Adipose tissue (tissue), 3 donors: ENCODE measurements around the gene NR2F1-AS1. TPM values are rescaled to one million over a fixed set of nuclear protein-coding genes. Genes with fewer than 3 reads are reported as not detected.

Experiments
- H3K27ac ChIP-seq: one replicate; pipeline ENCODE4 v1.5.1; 2013; ENCODE audit warnings: low read depth, low read length
- WGBS, 3 donors: extraction: QIAGEN DNeasy Blood & Tissue Kit; methylation state at CpG; one replicate each; pipeline ENCODE4 v1.1.7; 2013; 5-methylcytosine and 5-hydroxymethylcytosine counted together
- polyA plus RNA-seq, 3 donors: library from polyadenylated mRNA; stranded (reverse); fragments of 200-250 nt; gene quantifications; one replicate each; pipeline ENCODE4 v1.2.3, GENCODE V29; 2013
- donor health status: healthy with polysubstance abuse.
- donor health status: Bipolar disorder and iron deficiency.
- donor health status: healthy.

The NR2F1-AS1 gene
- polyA plus RNA-seq, 3 donors, result 1.5 to 44.1 (median 10.8) TPM

DNA sequence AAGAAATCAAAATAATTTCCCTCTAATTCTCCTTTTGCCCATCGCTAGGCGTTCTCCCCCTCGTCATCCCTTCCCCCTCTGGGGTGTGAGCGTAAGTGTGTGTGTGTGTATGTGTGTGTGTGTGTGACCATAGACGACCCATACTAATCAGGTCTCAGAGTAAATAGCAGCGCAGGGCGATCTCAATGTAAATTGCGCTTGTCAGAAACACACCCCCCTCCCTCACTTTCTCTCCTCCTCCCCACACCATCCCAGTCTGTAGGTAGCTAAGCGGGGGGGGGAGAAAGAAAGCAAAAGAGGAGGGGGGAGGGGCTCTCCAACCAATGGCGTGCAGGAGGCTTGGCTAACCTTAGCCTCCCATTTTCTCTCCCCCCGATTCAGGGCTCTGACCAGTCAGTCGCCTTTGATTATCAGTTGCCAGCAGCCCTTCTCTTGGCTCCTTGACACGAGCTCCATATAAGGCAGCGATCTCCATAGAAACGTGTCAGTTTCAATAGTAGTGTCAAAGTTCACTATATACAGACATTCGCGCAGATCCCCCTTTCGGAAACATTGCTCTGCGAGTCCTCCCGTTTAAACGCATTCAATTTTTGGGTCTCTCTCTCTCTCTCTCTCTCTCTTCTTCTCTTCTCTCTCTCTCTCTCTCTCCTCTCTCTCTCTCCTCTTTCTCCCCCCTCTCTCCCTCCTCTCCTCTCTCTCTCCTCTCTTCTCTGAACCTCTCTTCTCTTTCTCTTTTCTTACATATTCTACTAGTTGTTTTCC is 1.8 kb upstream of the NR2F1-AS1 start, which contains the start of gene NR2F1:
TSS of gene NR2F1 (plus strand) at position 546 of the 762 bp plus-strand sequence. CDS start 1,802 bp downstream, outside the sequence.
- no peak within 1 kb of the TSS for H3K27ac ChIP-seq
- 2 to 4% (median 3%) methylated on average over 20 to 21 of the region's 21 CpGs for WGBS, 3 donors

DNA sequence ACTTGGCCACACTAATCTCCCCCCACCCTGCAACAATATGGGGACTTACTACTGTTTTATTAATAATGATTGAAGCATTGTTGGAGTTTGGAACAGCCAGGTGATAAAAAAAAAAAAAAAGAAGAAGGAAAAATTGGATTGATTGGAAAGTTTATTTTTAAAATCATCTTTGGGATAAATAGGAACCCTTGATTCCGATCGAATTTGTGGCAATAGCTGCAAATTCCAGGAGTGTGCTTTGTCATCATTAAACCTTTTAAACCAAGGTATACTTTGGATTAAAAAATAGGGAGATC is 1.1 kb upstream of the NR2F1-AS1 start:
- no peak overlapping the region for H3K27ac ChIP-seq
- 1 to 3% (median 2%) methylated on average over 2 of the region's 2 CpGs for WGBS, 3 donors

DNA sequence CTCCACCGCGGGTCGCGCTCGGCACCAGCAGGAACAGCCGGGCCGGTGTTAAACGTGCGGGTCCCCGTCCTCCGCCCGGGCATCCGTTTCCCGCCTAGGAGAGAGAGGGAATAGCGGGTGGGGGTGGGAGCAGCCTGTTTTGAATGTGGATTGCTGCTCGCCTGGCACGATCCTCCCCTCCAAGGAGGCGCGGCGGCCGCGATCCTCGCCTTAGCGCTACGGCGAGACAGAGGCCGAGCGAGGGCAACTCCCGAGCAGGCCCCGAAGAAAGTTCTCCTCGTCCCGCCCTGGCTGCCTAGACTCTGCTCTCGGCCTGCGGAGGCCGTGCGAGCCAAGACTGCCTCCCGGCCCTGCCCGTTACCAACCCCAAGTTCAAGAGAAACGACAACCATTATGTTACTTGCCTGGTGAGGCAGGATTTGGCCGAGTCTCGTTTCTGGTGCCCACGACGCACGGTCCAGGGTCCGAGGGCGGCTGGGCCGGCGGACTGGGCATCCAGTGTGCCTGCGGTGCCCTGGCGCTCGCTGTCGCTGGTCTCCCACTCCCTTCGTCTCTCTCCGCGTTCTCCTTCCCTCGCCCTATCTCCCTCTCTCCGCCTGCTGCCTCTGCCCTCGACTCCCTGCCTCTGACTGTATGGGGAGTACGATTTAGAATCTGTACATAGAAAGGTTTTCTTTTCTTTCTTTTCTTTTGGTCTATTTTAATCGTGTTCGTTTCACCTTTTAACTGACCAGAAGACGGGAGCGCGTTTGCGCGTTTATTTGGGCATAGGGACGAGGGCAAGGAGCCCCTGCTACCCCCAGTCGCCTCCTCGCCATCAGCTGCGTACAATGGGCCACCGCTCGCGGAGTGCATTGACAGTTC is 724 bp downstream of the NR2F1-AS1 start:
- WGBS, 3 donors, result 1 to 2% (median 1%) methylated on average over 68 to 73 of the region's 73 CpGs

DNA sequence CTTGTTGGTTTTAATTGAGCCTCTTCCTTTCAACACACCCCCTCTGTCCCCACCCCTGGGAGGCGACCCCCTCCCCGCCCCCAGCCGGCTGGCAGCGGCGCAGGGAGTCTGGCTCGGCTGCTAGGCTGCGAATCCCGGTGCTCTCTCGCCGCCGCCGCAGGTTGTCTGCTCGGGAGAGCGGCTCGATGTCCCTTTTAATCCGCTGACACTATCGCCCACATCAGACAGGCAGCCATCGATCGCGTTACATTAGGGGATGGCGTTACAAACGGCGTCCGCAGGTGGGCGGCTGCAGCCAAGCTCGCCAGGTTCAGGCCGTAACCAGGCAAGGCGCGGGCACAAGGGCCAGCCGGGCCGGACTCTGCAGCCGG is 1.3 kb downstream of the NR2F1-AS1 start:
- WGBS, 3 donors, result 0 to 2% (median 1%) methylated on average over 20 to 32 of the region's 32 CpGs
- H3K27ac ChIP-seq, result peak overlapping the region; percentile 29

More for the DNA sequence above, 724 bp downstream of the NR2F1-AS1 start:
- no peak overlapping the region for H3K27ac ChIP-seq

DNA sequence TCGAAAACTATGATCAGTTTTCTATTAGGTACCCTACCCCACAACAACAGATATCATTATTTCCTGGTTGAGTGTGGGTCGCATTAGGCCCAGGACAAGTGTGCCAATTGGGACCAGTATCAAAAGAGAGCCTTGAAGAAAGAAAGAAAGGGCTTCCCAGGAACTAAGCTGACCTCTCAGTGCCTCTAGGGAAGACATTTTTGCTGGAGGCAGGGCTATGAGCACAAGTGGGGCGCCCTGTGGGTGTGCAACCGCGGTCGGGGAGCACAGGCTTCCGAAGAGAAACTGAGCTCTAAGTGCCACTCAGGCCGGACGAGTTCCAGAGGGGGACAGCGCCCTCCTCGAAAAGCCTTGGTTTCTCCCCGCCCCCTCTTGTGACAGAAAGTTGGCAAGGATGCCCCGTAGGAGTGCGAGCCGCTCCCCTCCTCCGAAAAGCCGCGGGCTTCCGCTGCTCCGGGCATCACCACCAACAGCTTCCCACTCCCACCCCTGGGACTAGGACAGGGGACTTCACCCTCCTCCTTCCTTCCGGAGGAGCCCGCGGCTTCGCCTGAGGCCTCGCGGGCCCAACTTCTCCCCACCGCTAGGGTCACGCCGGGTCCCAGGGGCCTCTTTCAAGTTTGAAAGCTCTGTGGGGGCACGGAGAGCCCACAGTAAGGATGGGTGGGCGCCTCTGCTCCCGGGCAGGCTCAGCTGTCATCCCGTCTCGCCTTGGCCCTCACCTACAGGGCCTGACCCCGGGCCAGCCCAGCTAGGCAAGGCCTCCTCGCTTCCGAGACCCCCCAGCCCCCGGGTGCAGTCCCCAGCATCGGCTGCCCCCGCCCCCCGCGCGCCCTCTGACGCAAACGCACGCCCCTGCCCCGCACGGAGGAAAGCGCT is 2.0 kb downstream of the NR2F1-AS1 start:
- peak overlapping the region; percentile 29 for H3K27ac ChIP-seq

DNA sequence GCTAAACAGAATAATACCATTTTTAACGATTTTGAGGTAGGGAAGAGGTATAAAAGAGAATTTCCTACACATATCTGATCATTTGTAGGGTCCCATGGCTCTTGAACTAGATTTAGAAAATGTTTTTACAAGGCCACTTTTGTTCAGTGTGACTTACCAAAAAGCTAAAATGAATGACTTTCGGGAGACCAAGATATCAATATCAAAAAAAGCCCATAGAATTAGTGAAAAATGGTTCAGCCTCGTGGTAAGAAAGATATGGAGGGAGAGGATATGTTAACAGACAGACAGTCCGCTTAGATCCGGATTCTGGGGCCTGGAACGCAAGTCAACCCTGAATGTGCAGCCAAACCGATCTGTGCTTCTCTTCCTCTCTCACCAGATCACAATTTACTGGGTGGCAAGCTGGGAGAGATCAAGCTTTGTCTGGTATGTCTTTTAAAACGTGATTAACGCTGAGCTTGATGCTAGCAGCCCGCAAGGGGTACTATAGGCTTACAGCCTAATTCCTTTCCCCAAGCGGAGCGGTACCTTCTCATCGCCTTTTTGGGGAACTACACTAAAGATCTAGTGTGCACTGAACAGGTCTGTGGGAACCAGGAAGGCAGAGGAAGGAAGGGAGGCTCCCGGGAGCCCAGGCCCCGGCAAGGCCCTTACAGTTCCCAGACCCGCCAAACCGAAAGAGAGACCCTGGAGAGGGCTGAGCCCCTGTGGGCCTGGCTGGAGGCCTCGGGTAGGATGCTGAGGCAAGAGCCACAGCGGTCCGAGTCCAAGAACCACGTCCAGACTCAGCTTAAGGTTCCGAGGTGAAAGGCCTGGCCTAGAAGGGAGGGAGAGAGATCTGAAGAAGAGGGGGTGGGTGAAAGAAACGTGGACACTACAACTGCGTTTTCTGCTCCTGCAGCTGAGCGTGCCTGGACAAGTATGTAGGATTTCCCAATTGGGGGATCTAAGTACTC is 2.9 kb downstream of the NR2F1-AS1 start:
- WGBS, 3 donors, result 34 to 78% (median 45%) methylated on average over 25 of the region's 25 CpGs
- peak overlapping the region; percentile 44 for H3K27ac ChIP-seq

More for the DNA sequence above, 2.0 kb downstream of the NR2F1-AS1 start:
- WGBS, 3 donors, result 4 to 17% (median 5%) methylated on average over 46 to 49 of the region's 49 CpGs

DNA sequence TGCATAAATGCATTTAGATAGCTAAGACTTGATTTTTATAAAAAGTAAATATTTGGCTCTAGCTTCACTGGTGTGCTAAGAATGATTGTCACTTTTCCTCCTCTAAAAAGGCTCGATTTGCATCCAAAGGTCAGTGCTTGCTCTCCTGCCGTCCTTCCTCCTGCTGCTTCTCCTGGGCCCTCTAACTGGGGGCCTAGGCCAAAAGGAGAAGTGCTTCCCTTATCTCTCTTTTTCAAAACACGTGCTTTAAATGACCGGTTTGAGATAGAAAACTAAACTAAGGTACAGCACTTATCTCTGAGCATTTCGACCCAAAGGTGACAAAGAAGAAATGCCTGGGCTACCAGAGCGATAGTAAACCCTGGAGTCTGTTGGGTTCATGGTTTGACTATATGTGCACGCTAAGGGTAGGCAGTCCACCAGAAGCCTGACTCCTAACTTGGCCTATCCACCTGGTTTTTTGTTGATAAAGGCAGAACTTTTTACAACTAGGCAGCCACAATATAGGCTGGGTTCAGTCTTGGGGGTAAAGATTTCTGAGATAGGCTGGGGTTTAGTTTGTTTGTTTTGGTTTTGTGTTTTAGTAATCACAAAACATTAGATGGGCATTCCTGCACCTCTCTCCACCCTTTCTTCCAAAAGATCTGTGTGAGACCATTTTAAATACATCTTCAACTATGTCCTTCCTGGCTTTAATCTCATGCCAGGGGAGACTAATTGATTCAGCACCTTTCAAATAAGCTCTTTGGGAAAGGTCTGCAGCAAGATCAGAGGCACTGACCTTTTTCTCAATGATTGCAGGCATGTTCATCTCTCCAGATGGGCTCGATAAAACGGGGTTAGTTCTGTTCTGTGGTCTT is 3.8 kb downstream of the NR2F1-AS1 start:
- 40 to 63% (median 54%) methylated on average over 9 of the region's 9 CpGs for WGBS, 3 donors
- H3K27ac ChIP-seq, result no peak overlapping the region

DNA sequence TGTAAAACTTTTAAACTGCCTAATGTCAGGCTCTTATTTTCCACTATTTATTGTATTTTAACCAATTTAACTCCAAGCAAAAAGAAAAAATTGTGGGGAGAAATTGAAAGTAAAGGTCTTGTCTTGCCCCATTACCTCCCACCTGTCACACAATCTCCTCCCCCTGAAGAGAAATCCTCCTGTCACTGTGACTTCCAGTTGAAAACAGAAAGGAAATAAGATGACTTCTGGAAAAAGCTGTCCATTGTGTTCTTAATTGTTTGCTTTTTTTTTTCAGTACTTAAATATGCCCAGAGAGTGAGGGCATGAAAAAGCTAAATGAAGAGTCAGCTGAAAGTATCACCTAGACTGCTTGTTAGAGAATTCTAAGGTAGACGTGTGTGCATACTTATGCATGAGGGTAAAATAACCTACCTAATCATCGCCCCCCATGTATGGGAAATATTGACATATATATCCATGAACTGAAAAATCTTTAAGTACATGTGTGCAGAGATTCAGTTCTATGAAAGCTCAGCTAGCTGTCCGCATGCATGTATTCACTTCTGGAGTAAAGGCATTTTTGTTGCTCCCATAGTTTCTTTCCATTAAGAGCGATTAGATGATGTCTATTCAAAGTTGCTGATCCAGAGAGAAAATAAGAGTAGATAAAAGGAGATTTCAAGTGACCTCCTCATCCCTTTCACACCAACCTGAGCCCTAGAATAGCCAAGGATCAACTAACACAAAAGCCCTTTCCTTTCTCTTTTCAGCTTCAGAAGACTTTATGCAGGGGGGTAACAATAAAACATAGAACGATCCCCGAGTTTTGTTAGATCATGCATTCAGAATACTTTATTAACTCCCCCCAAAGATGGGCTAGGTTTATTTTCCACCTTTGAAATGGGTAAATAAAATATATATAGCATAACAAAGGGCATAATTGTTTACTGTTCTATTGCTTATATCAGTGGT is 5.3 kb downstream of the NR2F1-AS1 start:
- 52 to 60% (median 52%) methylated on average over 6 of the region's 6 CpGs for WGBS, 3 donors
- H3K27ac ChIP-seq, result no peak overlapping the region

DNA sequence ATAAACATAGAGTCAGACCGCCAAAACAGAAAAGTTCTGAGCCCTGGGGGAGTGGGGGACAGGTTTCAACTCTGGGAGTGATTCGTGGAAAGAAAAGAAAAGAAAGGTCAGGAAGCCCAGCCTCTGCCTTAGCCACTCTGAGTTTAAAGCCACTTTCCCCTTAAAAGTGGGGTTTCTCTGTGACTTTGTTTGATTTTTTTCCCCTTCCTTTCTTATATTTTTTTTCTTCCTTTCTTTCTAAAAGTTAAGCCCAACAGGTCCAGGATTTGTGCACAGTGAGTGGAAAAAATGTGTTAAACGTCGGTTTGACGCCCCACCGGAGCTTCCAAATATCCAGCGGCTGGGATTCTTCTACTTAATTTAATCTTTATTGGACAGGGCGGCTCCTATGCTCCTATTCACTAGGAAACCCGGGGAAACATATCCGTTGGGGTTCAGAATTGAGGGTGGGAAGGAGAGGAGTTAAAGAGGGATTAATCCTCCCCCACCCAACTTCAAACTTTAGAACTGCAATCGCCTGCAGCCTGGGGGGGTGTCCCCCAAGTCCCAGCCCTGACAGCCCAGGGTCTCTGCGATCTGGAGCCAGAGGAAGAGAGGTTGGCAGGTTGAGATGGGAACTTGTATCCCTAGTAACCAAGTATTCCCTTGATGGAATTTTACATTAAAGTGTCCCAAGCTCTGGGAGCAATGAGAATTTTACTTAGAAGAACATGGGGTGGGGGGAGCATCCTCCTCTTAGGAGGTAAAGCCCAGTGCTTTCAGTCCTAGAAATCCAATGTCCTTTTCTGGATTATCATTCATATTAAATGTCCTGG is 6.3 kb downstream of the NR2F1-AS1 start:
- no peak overlapping the region for H3K27ac ChIP-seq
- WGBS, 3 donors, result 13 to 31% (median 19%) methylated on average over 12 of the region's 12 CpGs

DNA sequence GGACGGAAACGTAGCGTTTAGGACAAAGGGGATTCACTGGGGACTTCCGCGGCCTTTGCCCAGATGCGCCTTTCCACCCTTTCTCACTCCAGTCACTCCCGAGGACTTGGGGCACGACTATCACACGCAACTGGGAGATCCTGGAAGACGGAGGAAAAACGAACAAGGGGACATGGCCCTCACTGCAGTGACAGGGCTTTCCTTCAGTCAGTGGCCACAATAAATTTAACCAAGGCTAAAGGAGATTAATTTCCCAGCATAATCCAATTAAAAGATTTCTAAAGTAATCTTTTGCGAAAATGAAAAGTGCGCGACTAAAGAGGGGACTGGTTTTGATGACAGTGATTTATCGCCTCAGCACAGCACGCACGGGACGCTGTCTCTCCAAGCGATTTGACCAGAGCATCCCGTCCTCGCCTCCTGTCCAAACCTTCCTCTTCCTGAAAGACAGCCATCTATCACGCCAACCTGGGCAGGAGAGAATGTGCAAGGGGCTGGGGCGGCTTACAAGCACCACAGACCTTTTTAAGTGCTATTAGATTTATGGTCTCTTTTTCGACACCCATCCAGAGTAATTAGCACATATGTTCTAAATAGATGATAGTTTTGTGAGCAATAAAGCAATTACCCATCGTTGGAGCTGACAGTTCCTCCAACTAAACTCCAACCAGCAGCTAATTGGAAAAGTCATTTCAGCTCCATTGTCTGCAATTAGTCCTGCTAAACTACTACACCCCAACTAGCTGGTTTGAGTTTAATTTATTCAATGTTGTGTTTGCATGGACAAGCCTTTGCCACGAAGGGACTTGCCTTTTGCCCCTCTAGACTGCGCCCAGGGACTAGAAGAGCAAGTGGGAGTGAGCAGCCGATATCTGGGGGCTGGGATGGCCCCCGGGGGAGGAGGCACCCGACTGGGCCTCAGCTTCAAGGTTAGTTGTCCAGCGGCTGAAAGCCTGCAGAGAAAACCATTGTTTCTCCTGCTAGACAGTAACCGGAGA is 7.4 kb downstream of the NR2F1-AS1 start:
- WGBS, 3 donors, result 27 to 39% (median 37%) methylated on average over 32 of the region's 32 CpGs
- H3K27ac ChIP-seq, result no peak overlapping the region

DNA sequence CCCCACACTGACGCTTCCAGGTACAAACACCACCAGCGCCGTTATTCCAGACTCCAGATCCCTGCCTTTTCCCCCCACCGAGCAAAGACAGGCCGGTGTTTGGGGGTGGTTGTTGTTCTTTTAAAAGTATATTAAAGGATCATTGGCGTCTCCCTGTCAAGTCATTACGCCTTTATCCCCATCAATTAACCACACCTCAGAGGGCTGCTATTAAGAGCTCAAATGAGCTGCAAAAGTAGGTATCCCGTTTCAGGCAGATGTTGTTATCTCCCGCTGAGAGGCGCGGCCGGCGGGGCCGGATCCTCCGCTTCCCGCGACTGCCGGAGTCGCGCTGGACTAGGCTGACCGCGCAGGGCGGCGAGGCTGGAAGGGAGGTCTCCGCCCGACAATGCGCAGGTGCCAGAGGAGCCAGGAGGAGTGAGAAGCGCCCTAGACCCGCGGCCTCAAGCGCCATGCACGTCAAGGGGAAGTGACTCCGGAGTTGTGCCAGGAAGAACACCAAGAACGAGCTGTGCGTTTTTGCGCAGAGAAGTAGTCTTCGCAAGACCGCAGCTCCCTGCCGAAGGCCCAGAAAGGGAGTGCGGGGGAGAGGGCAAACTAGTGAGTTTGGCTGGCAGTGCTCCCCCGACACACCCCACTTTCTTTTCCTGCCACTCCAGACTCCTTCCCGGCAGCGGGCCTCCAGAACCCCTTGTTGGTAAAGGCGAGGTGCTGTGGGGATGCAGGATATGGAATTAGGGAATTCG is 8.2 kb downstream of the NR2F1-AS1 start:
- no peak overlapping the region for H3K27ac ChIP-seq
- 8 to 30% (median 24%) methylated on average over 45 of the region's 45 CpGs for WGBS, 3 donors

DNA sequence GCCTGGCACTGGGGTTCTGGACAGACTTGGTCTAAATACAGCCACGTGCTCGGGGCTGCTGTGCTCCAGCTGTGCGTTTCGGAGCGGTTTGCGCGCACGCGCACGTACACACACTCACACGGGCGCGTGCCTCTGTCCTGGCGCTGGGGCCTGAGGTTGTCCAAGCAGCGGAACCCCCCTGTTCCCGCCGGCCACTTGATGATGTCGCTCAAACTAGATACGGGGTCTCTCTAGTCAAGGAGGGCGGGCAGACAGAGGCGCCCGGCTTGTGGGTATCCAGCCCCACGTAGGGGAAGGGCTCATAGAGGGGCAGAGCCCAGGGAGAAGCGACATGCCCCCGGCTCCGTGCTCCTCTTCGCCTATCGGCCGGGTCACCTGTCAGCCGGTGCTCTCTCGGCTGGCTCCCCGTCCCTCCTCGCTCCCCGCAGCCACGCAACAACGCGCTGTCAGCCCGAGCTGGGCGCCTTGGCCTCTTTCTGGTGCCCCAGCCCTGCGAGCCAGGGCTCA is 8.9 kb downstream of the NR2F1-AS1 start:
- WGBS, 3 donors, result 8 to 43% (median 29%) methylated on average over 34 to 40 of the region's 40 CpGs
- H3K27ac ChIP-seq, result no peak overlapping the region
